Prostate gland (tissue), 2 donors: ENCODE results near the gene TYW3. TPM values are rescaled to one million over a fixed set of nuclear protein-coding genes. Genes with fewer than 3 reads are reported as not detected.

Experiments used
- DNase-seq: peaks from one replicate; pipeline ENCODE4 v3.0.0-alpha.2; 2019; ENCODE audit warnings: low spot score
- H3K27ac ChIP-seq, 2 donors: fragments of 200-600 bp; sonication (generic); 2 replicates each; pipeline ENCODE4 v1.5.1; 2017 to 2019
- H3K27me3 ChIP-seq: fragments of 200-600 bp; sonication (generic); replicated peaks from 2 replicates; pipeline ENCODE4 v1.5.1; 2019; ENCODE audit not compliant: insufficient read depth
- H3K36me3 ChIP-seq, 2 donors: fragments of 200-600 bp; sonication (generic); 1 replicate in 1 of 2; 2 replicates in 1 of 2; pipeline versions ENCODE4 v1.5.1 to v1.8.1; 2017 to 2019
- H3K4me1 ChIP-seq: fragments of 200-600 bp; sonication (generic); replicated peaks from 2 replicates; pipeline ENCODE4 v1.5.1; 2019
- H3K4me3 ChIP-seq, 2 donors: fragments of 200-600 bp; sonication (generic); 2 replicates each; pipeline ENCODE4 v1.5.1; 2017 to 2019
- H3K9me3 ChIP-seq: fragments of 200-600 bp; sonication (generic); 2 replicates; pipeline ENCODE4 v1.5.1; 2017
- CTCF ChIP-seq, 4 experiments: fragments of 200-600 bp in 2 of 4; fragments of 450-650 bp in 2 of 4; sonication (generic) in 2 of 4; IDR thresholded peaks; 1 replicate in 3 of 4; 2 replicates in 1 of 4; pipeline ENCODE4 v1.5.1; 2016 to 2019; ENCODE audit warnings: antibody characterized with exemption in 4 of 4, mild to moderate bottlenecking in 2 of 4, moderate library complexity in 2 of 4
- POLR2A ChIP-seq: fragments of 450-650 bp; IDR thresholded peaks from one replicate; pipeline ENCODE4 v1.6.1; 2016; ENCODE audit warnings: antibody characterized with exemption, mild to moderate bottlenecking
- POLR2AphosphoS5 ChIP-seq: sonication (generic); formaldehyde crosslinking; IDR thresholded peaks from one replicate; pipeline ENCODE4 v1.6.1; 2017; ENCODE audit warnings: antibody characterized with exemption
- WGBS: methylation state at CpG from one replicate; pipeline ENCODE4 v1.1.5; 2018; 5-methylcytosine and 5-hydroxymethylcytosine counted together
- intact Hi-C: fragments of 100-400 bp; cut with DNase I; formaldehyde crosslinking; loops from one replicate; pipeline ENCODE4 v1.14.2; 2022
- total RNA-seq, 2 donors: library from RNA; depleted of rRNA; stranded (reverse); fragments of >200 nt; gene quantifications; one replicate each; pipeline ENCODE4 v1.1.0, GENCODE V29; 2016

Gene TYW3
- total RNA-seq, 2 donors from 2014 or later, result 15.8 to 16.1 TPM

- Histone ChIP-seq H3K27ac (no peak overlapping the region), H3K4me1 (no peaks in the 10 kb centered on the region), H3K4me3 (no peak overlapping the region), H3K9me3 (no peaks in the 10 kb centered on the region), H3K27me3 (no peaks in the 10 kb centered on the region), H3K36me3 (no peaks in the 10 kb centered on the region)
- no peak for TF ChIP-seq POLR2A
- TF ChIP-seq POLR2AphosphoS5, result no peak
- no peak for TF ChIP-seq CTCF (IDR thresholded peaks at IDR 0.05)
- intact Hi-C loops, result no loop called here
- 100% methylated on average over 1 of the region's 1 CpG for WGBS
- no peak for DNase-seq
These were observed 44.6 kb downstream of the TYW3 start for GRCh38 chr1:74777525-74777924.

GRCh38 chr1:74779750-74780149 is 46.8 kb downstream of the TYW3 start:
- no peak overlapping the region for H3K27ac ChIP-seq
- TF ChIP-seq POLR2A (no peak), POLR2AphosphoS5 (no peak), CTCF (IDR thresholded peaks at IDR 0.05) (no peak)
- H3K27me3 ChIP-seq, result no peaks in the 10 kb centered on the region
- no peak overlapping the region for H3K4me3 ChIP-seq
- no peaks in the 10 kb centered on the region for H3K4me1 ChIP-seq
- H3K9me3 ChIP-seq, result no peaks in the 10 kb centered on the region
- intact Hi-C loops, result no loop called here
- DNase-seq, result no peak
- H3K36me3 ChIP-seq, result no peaks in the 10 kb centered on the region

GRCh38 chr1:74780594-74780993 is 47.6 kb downstream of the TYW3 start:
- TF ChIP-seq CTCF (IDR thresholded peaks at IDR 0.05), result no peak
- TF ChIP-seq POLR2AphosphoS5, result no peak
- no peak for TF ChIP-seq POLR2A
- WGBS, result 35% methylated on average over 2 of the region's 2 CpGs
- Histone ChIP-seq H3K4me3 (no peak overlapping the region), H3K4me1 (no peaks in the 10 kb centered on the region), H3K27me3 (no peaks in the 10 kb centered on the region), H3K36me3 (no peaks in the 10 kb centered on the region), H3K27ac (no peak overlapping the region), H3K9me3 (no peaks in the 10 kb centered on the region)
- DNase-seq, result no peak
- intact Hi-C loops, result no loop called here

- no peak overlapping the region for H3K4me3 ChIP-seq
- H3K36me3 ChIP-seq, result no peaks in the 10 kb centered on the region
- H3K4me1 ChIP-seq, result no peaks in the 10 kb centered on the region
- no peak for DNase-seq
- no peaks in the 10 kb centered on the region for H3K9me3 ChIP-seq
- TF ChIP-seq POLR2AphosphoS5 (no peak), CTCF (IDR thresholded peaks at IDR 0.05) (no peak)
- intact Hi-C loops, result no loop called here
- no peaks in the 10 kb centered on the region for H3K27me3 ChIP-seq
- no peak overlapping the region for H3K27ac ChIP-seq
These were observed 53.0 kb downstream of the TYW3 start for GRCh38 chr1:74785944-74786343.

- Histone ChIP-seq H3K9me3 (no peaks in the 10 kb centered on the region), H3K27me3 (no peaks in the 10 kb centered on the region), H3K4me3 (no peak overlapping the region), H3K27ac (no peak overlapping the region), H3K36me3 (no peaks in the 10 kb centered on the region), H3K4me1 (no peaks in the 10 kb centered on the region)
- TF ChIP-seq POLR2A, result no peak
- no peak for TF ChIP-seq POLR2AphosphoS5
- TF ChIP-seq CTCF (IDR thresholded peaks at IDR 0.05), result no peak
- no peak for DNase-seq
- intact Hi-C loops, result no loop called here
These were observed 57.5 kb downstream of the TYW3 start for GRCh38 chr1:74790453-74790852.
